ENCODE data around the gene ZCCHC4. TPM values are rescaled to one million over a fixed set of nuclear protein-coding genes. Genes with fewer than 3 reads are reported as not detected.
A peak's percentile ranks its signal among the peaks of the same experiment; 100 is the strongest.

Gene ZCCHC4
- polyA plus RNA-seq, 1 donor (not counting 4 experiments of a cell fraction or from before 2014, with no cell fraction given): 10.8 TPM

GRCh38 chr4:25299476-25300203 is 12.9 kb upstream of the ZCCHC4 start:
- Histone ChIP-seq H4K20me1 (ENCODE audit: control insufficient read depth, extremely low read depth, insufficient read depth, low read length) (no peaks in the 10 kb centered on the region), H3K4me3 (ENCODE audit: control insufficient read depth in 2 of 3, extremely low read depth in 1 of 3, insufficient read depth in 2 of 3, low read depth in 1 of 3, low read length in 3 of 3) (peak overlapping the region in 2 of 3 experiments; percentile 11 to 19), H3K9me1 (ENCODE audit: control insufficient read depth, extremely low read depth, insufficient read depth, low read length) (no peaks in the 10 kb centered on the region), H3K36me3 (ENCODE audit: control insufficient read depth in 2 of 2, extremely low read depth in 1 of 2, insufficient read depth in 2 of 2, low read length in 2 of 2) (no peaks in the 10 kb centered on the region), H2AFZ (ENCODE audit: control insufficient read depth, low read length) (peak overlapping the region; percentile 42), H3K9me3 (ENCODE audit: control insufficient read depth, low read depth, low read length) (no peaks in the 10 kb centered on the region), H3K4me2 (ENCODE audit: control insufficient read depth, extremely low read depth, insufficient read depth, low read depth, low read length) (peak overlapping the region; percentile 57), H3K79me2 (ENCODE audit: control insufficient read depth, insufficient read depth, low read length) (no peaks in the 10 kb centered on the region), H3K9ac (ENCODE audit: control insufficient read depth, extremely low read depth, insufficient read depth, low read length) (no peak overlapping the region), H3K4me1 (ENCODE audit: control insufficient read depth, extremely low read depth, insufficient read depth, low read length) (peaks cover 8% of the 10 kb centered on the region), H3K27me3 (ENCODE audit: control insufficient read depth, extremely low read depth, insufficient read depth, low read length) (no peaks in the 10 kb centered on the region), H3K27ac (ENCODE audit: control insufficient read depth, insufficient read depth, low read length) (no peak overlapping the region)
- peak; percentile 86 for FAIRE-seq
- dilution Hi-C loops (cut with MboI; ENCODE audit: extremely low pct_ligation_motif_present, low sequenced_read_pairs): no loop called here
- no peak for TF ChIP-seq EZH2 (IDR thresholded peaks at IDR 0.05; ENCODE audit: low read length)
- TF ChIP-seq CTCF (optimal IDR thresholded peaks at IDR 0.05 in 1 of 3, IDR thresholded peaks at IDR 0.05 in 1 of 3, conservative IDR thresholded peaks at IDR 0.05 in 1 of 3; ENCODE audit: extremely low read depth in 1 of 3, insufficient read depth in 2 of 3, low read length in 3 of 3): peak in 1 of 3 experiments; percentile 12
- no peak for DNase-seq (ENCODE audit: low read depth, low spot score)

- no peak overlapping the region for H3K4me3 ChIP-seq (ENCODE audit: control insufficient read depth in 2 of 3, extremely low read depth in 1 of 3, insufficient read depth in 2 of 3, low read depth in 1 of 3, low read length in 3 of 3)
- no peak for FAIRE-seq
- H3K27ac ChIP-seq (ENCODE audit: control insufficient read depth, insufficient read depth, low read length): no peak overlapping the region
Observed at GRCh38 chr4:25301471-25301870, 11.1 kb upstream of the ZCCHC4 start.

More at GRCh38 chr4:25301471-25301870, 11.1 kb upstream of the ZCCHC4 start:
- Histone ChIP-seq H3K9me3 (ENCODE audit: control insufficient read depth, low read depth, low read length) (no peaks in the 10 kb centered on the region), H3K36me3 (ENCODE audit: control insufficient read depth in 2 of 2, extremely low read depth in 1 of 2, insufficient read depth in 2 of 2, low read length in 2 of 2) (no peaks in the 10 kb centered on the region), H3K4me1 (ENCODE audit: control insufficient read depth, extremely low read depth, insufficient read depth, low read length) (peaks cover 8% of the 10 kb centered on the region), H3K79me2 (ENCODE audit: control insufficient read depth, insufficient read depth, low read length) (no peaks in the 10 kb centered on the region), H3K9me1 (ENCODE audit: control insufficient read depth, extremely low read depth, insufficient read depth, low read length) (no peaks in the 10 kb centered on the region), H3K4me2 (ENCODE audit: control insufficient read depth, extremely low read depth, insufficient read depth, low read depth, low read length) (no peak overlapping the region), H4K20me1 (ENCODE audit: control insufficient read depth, extremely low read depth, insufficient read depth, low read length) (no peaks in the 10 kb centered on the region), H2AFZ (ENCODE audit: control insufficient read depth, low read length) (no peak overlapping the region), H3K9ac (ENCODE audit: control insufficient read depth, extremely low read depth, insufficient read depth, low read length) (no peak overlapping the region), H3K27me3 (ENCODE audit: control insufficient read depth, extremely low read depth, insufficient read depth, low read length) (no peaks in the 10 kb centered on the region)
- dilution Hi-C loops (cut with MboI; ENCODE audit: extremely low pct_ligation_motif_present, low sequenced_read_pairs): no loop called here
- DNase-seq (ENCODE audit: low read depth, low spot score): no peak
- TF ChIP-seq CTCF (optimal IDR thresholded peaks at IDR 0.05 in 1 of 3, IDR thresholded peaks at IDR 0.05 in 1 of 3, conservative IDR thresholded peaks at IDR 0.05 in 1 of 3; ENCODE audit: extremely low read depth in 1 of 3, insufficient read depth in 2 of 3, low read length in 3 of 3) (no peak), EZH2 (IDR thresholded peaks at IDR 0.05; ENCODE audit: low read length) (no peak)

All from keratinocyte (primary cell).